GM21390 (cell line): ENCODE measurements around the gene TMEM223.
"Not testable (repeated sequence)": the region's sequence is repeated elsewhere in the genome, so short reads cannot be mapped to it uniquely, and the experiment has no call there.

ENCODE experiments used
- ATAC-seq: cut with Tn5 transposase; IDR thresholded peaks from one replicate; pipeline ENCODE4 v1.9.1; 2021; ENCODE audit not compliant: unreplicated experiment

Gene TMEM223

GRCh38 chr11:62804310-62805075 lies 12.7 kb upstream of the TMEM223 start:
- peak; percentile 15 for ATAC-seq

- no peak for ATAC-seq
These were observed 9.3 kb upstream of the TMEM223 start for GRCh38 chr11:62801071-62801470.

- no peak for ATAC-seq
These were observed 7.7 kb upstream of the TMEM223 start for GRCh38 chr11:62799486-62799885.

- no peak for ATAC-seq
These were observed 4.5 kb upstream of the TMEM223 start for GRCh38 chr11:62796281-62796680.

GRCh38 chr11:62794201-62794775 lies 2.5 kb upstream of the TMEM223 start:
- ATAC-seq: no peak

GRCh38 chr11:62792202-62792575 lies 383 bp upstream of the TMEM223 start:
- no peak for ATAC-seq

- no peak for ATAC-seq
These were observed 2.2 kb downstream of the TMEM223 start for GRCh38 chr11:62789576-62789975.

GRCh38 chr11:62788991-62789390 lies 2.8 kb downstream of the TMEM223 start:
- no peak for ATAC-seq

- peak; percentile 58 for ATAC-seq
These were observed 4.6 kb downstream of the TMEM223 start, which contains the start of gene TMEM179B for GRCh38 chr11:62787005-62787759. Gene TMEM179B, plus strand, starts transcription at chr11:62787402. Its CDS starts 30 bp downstream, at chr11:62787432.

- peak; percentile 67 for ATAC-seq
These were observed 5.3 kb downstream of the TMEM223 start for GRCh38 chr11:62786318-62787004.

GRCh38 chr11:62782753-62783152 lies 9.1 kb downstream of the TMEM223 start:
- no peak for ATAC-seq

GRCh38 chr11:62778441-62778840 lies 13.4 kb downstream of the TMEM223 start:
- no peak for ATAC-seq

GRCh38 chr11:62777389-62777788 lies 14.4 kb downstream of the TMEM223 start:
- ATAC-seq: no peak

GRCh38 chr11:62775646-62776045 lies 16.2 kb downstream of the TMEM223 start:
- ATAC-seq: no peak

GRCh38 chr11:62774407-62774806 lies 17.4 kb downstream of the TMEM223 start:
- no peak for ATAC-seq

GRCh38 chr11:62771144-62772021 lies 20.4 kb downstream of the TMEM223 start, which contains the start of gene TAF6L:
Gene TAF6L, plus strand, starts transcription at chr11:62771396. Its CDS starts 4,388 bp downstream, at chr11:62775784.
- ATAC-seq: peak; percentile 80

GRCh38 chr11:62770778-62771143 lies 21.0 kb downstream of the TMEM223 start:
- ATAC-seq: peak; percentile 4

GRCh38 chr11:62760867-62761227 lies 31.0 kb downstream of the TMEM223 start:
- not testable (repeated sequence) for ATAC-seq

- ATAC-seq: no peak
These were observed 33.7 kb downstream of the TMEM223 start for GRCh38 chr11:62757846-62758788.
